Astrocyte (in vitro differentiated cells and primary cell): ENCODE results near the gene BRD7. TPM values are rescaled to one million over a fixed set of nuclear protein-coding genes. Genes with fewer than 3 reads are reported as not detected.

ENCODE experiments used
- DNase-seq: peaks from one replicate; pipeline ENCODE4 v3.0.0-alpha.2; 2010; ENCODE audit warnings: low read depth
- FAIRE-seq: peaks from 2 replicates; lab custom pipeline; 2011; peaks lifted over from hg19 to GRCh38; lab: Jason Lieb, UNC
- H2AFZ ChIP-seq: 2 replicates; pipeline ENCODE4 v1.6.0; 2012; ENCODE audit warnings: low read depth, low read length, inconsistent platforms
- H3K27ac ChIP-seq: 2 replicates; pipeline ENCODE4 v1.5.1; 2011; ENCODE audit warnings: low read depth, low read length, inconsistent platforms
- H3K27me3 ChIP-seq: 2 replicates; pipeline ENCODE4 v1.6.0; 2011; ENCODE audit warnings: low read length, inconsistent platforms; ENCODE audit not compliant: insufficient read depth
- H3K36me3 ChIP-seq: 2 replicates; pipeline ENCODE4 v1.5.1; 2011; ENCODE audit warnings: low read length, inconsistent platforms; ENCODE audit not compliant: insufficient read depth
- H3K4me1 ChIP-seq: 2 replicates; pipeline ENCODE4 v1.5.1; 2011; ENCODE audit warnings: low read length, inconsistent platforms; ENCODE audit not compliant: insufficient read depth
- H3K4me2 ChIP-seq: 2 replicates; pipeline ENCODE4 v1.6.0; 2012; ENCODE audit warnings: low read length, inconsistent platforms
- H3K4me3 ChIP-seq: 2 replicates; pipeline ENCODE4 v1.5.1; 2011; ENCODE audit warnings: low read depth, mild to moderate bottlenecking, low read length, inconsistent platforms; ENCODE audit not compliant: insufficient read depth
- H3K79me2 ChIP-seq: 2 replicates; pipeline ENCODE4 v1.6.0; 2012; ENCODE audit warnings: mild to moderate bottlenecking, low read length, inconsistent platforms; ENCODE audit not compliant: insufficient read depth
- H3K9ac ChIP-seq: 2 replicates; pipeline ENCODE4 v1.6.0; 2012; ENCODE audit warnings: mild to moderate bottlenecking, low read length, inconsistent platforms
- H3K9me3 ChIP-seq: 2 replicates; pipeline ENCODE4 v1.5.1; 2012; ENCODE audit warnings: low read depth, mild to moderate bottlenecking, low read length, inconsistent platforms; ENCODE audit not compliant: insufficient read depth
- H4K20me1 ChIP-seq: 2 replicates; pipeline ENCODE4 v1.6.0; 2012; ENCODE audit warnings: low read length, inconsistent platforms; ENCODE audit not compliant: insufficient read depth
- H3K27ac Mint-ChIP-seq: one replicate; pipeline ENCODE4 v1.8.0; 2021; ENCODE audit warnings: mild to moderate bottlenecking, mixed read lengths; ENCODE audit not compliant: unreplicated experiment
- H3K27me3 Mint-ChIP-seq: one replicate; pipeline ENCODE4 v1.8.0; 2021; ENCODE audit warnings: low read depth, mixed read lengths; ENCODE audit not compliant: unreplicated experiment
- H3K36me3 Mint-ChIP-seq: one replicate; pipeline ENCODE4 v1.8.0; 2021; ENCODE audit warnings: low read depth, mixed read lengths; ENCODE audit not compliant: unreplicated experiment
- H3K4me1 Mint-ChIP-seq: one replicate; pipeline ENCODE4 v1.8.0; 2021; ENCODE audit warnings: low read depth, mixed read lengths; ENCODE audit not compliant: unreplicated experiment
- H3K4me3 Mint-ChIP-seq: one replicate; pipeline ENCODE4 v1.8.0; 2021; ENCODE audit warnings: mild to moderate bottlenecking, moderate library complexity, mixed read lengths; ENCODE audit not compliant: unreplicated experiment
- H3K9me3 Mint-ChIP-seq: one replicate; pipeline ENCODE4 v1.8.0; 2021; ENCODE audit warnings: mild to moderate bottlenecking, mixed read lengths; ENCODE audit not compliant: unreplicated experiment
- EZH2 ChIP-seq: IDR thresholded peaks from 2 replicates; pipeline ENCODE4 v1.6.1; 2012; ENCODE audit warnings: mild to moderate bottlenecking, low read length, inconsistent platforms; ENCODE audit not compliant: insufficient read depth
- total RNA-seq: library from RNA; stranded (reverse); gene quantifications from 2 replicates; pipeline ENCODE4 v1.2.1, GENCODE V29; 2021
- TF ChIP-seq, protein P1 (sequence below): IDR thresholded peaks from 2 replicates; pipeline ENCODE4 v1.5.1; 2011; ENCODE audit warnings: low read depth, mild to moderate bottlenecking, inconsistent platforms, low read length, moderate library complexity; ENCODE audit not compliant: insufficient read depth

BRD7 gene
- total RNA-seq, 1 donor from 2014 or later = 58.5 TPM

DNA sequence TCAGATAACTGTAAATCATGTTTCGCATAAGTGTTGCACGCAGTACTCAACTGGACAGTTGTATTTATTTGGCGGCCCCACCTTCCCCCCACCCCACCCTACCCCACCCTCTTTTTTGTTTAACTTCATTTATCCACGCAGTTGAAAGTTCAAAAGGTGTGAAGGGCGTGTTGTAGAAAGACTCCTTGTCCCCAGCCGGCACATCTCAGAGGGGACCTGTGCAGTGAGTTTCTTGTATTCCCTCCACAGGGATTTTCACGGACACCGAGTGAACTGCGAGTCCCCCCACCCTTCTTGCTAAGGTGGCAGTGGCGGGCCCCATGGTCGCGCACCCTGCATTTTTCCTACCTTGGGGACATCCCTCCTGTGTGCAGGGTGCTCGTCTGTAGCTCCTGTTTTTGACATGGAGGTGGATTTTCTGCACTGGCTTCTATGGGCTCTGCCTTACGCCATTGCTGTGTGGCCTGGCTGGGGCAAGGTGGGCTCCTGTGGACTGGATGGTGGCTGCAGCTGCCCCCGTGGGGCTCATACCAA lies 66.2 kb downstream of the BRD7 start:
- no peak for FAIRE-seq
- H3K27me3 ChIP-seq = no peaks in the 10 kb centered on the region

DNA sequence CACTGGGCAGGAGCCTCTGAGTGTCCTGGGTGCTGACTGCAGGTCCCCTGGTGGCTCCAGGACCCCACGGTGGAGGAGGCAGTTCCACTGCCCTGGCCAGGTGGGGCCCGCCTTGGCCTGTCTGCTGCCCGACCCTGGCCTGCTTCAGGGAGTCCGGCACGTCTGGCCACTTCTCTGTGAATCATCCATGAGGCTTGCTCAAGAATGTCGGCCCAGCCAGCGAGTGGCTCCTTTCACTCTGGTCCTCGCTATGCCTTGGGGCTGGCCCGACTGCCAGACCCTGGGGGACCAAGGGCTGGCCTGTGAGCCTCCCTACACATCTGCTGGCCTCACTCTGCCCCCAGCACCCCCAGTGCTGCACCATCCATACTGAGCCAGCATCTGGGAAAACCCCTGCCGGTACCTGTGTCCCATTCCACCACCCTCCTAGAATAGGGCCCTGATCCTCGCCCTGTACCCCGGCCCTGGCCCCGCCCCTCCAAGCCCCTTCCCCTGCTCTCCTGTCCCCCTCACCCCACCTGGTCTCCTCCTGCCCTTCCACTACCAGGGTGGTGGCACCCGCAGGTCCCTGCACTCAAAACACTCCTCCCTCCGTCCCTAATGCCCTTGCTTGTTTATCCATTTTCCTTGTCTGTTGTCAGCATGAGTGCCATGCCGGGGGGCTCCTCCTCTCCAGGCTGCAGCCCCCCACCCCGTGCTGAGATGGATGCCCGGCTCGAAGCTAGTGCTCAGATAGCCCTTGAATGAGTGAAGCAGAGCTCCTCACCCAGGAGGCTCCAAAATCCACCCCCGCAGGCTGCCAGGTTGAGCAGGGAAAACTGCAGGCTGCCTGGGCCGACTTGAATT lies 66.9 kb downstream of the BRD7 start:
- Histone ChIP-seq H3K36me3 (no peaks in the 10 kb centered on the region), H3K4me3 (no peak overlapping the region), H3K9me3 (no peaks in the 10 kb centered on the region), H3K27ac (peak overlapping the region; percentile 75), H3K79me2 (no peaks in the 10 kb centered on the region), H2AFZ (peak overlapping the region; percentile 51), H3K27me3 (no peaks in the 10 kb centered on the region), H4K20me1 (no peaks in the 10 kb centered on the region), H3K9ac (peak overlapping the region; percentile 65), H3K4me2 (peak overlapping the region; percentile 59), H3K4me1 (peaks cover 20% of the 10 kb centered on the region)
- Mint-ChIP-seq H3K36me3 (peaks cover 3% of the 10 kb centered on the region), H3K27ac (peak overlapping the region; percentile 62), H3K4me1 (peaks cover 20% of the 10 kb centered on the region), H3K4me3 (no peak overlapping the region), H3K9me3 (no peaks in the 10 kb centered on the region), H3K27me3 (no peaks in the 10 kb centered on the region)
- TF ChIP-seq, protein P1, sequence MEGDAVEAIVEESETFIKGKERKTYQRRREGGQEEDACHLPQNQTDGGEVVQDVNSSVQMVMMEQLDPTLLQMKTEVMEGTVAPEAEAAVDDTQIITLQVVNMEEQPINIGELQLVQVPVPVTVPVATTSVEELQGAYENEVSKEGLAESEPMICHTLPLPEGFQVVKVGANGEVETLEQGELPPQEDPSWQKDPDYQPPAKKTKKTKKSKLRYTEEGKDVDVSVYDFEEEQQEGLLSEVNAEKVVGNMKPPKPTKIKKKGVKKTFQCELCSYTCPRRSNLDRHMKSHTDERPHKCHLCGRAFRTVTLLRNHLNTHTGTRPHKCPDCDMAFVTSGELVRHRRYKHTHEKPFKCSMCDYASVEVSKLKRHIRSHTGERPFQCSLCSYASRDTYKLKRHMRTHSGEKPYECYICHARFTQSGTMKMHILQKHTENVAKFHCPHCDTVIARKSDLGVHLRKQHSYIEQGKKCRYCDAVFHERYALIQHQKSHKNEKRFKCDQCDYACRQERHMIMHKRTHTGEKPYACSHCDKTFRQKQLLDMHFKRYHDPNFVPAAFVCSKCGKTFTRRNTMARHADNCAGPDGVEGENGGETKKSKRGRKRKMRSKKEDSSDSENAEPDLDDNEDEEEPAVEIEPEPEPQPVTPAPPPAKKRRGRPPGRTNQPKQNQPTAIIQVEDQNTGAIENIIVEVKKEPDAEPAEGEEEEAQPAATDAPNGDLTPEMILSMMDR = no peak
- DNase-seq = peak; percentile 87
- no peak for FAIRE-seq

More for the DNA sequence above, 66.2 kb downstream of the BRD7 start:
- Mint-ChIP-seq H3K4me1 (peaks cover 23% of the 10 kb centered on the region), H3K9me3 (no peaks in the 10 kb centered on the region), H3K27me3 (no peaks in the 10 kb centered on the region), H3K27ac (peak overlapping the region; percentile 86), H3K36me3 (peaks cover 6% of the 10 kb centered on the region), H3K4me3 (peak overlapping the region; percentile 16)
- Histone ChIP-seq H3K4me2 (peak overlapping the region; percentile 4), H3K4me3 (no peak overlapping the region), H3K27ac (peak overlapping the region; percentile 18), H3K9me3 (no peaks in the 10 kb centered on the region), H3K79me2 (no peaks in the 10 kb centered on the region), H3K9ac (peak overlapping the region; percentile 16), H3K4me1 (peaks cover 20% of the 10 kb centered on the region), H4K20me1 (no peaks in the 10 kb centered on the region), H2AFZ (no peak overlapping the region), H3K36me3 (no peaks in the 10 kb centered on the region)
- no peak for TF ChIP-seq EZH2
- TF ChIP-seq, protein P1 = no peak
- no peak for DNase-seq
